NCI-H345 (cell line): ENCODE data around the gene ITGBL1.

ENCODE experiments used
- DNase-seq: peaks from one replicate; lab custom pipeline; 2025; lab: John Stamatoyannopoulos, UW

Gene ITGBL1

DNA sequence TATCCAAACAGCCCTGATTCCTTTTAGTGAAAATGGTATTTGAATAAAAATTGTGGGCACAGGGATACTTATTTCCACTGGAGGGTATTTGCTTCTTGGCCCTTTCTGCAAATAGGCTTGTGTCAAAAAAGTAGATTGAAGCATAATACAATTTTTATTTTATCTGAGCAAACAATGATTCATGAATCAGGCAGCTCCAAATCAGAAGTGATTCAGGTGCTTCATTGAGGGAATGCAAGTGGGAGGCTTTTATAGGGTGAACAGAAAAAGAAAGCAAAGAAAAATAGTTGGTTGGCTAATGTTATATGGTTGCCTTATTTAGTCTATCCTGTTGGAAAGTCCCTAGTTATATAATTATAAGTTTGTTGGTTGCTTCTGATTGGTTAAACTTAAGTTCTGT, 117.9 kb downstream of the ITGBL1 start:
- no peak for DNase-seq

DNA sequence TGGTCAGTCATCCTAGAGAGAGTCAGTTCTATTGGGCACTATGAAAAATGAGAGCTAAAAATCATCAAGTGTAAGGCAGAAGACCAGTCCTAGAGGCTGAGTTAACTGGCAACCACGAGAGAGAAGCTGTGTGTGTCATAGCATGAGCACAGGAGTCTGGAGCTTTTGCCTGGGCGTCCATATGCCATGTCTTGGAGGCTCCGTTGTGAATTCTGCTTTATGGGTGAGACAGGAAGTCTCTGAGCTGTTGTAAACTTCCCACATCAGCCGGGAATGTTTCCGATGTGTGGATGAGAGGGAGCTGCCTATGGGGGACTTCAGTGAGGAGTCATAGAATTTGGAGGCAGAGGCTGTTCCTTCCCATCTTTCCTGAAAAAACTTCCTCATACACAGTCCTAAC, 120.0 kb downstream of the ITGBL1 start:
- DNase-seq: no peak

DNA sequence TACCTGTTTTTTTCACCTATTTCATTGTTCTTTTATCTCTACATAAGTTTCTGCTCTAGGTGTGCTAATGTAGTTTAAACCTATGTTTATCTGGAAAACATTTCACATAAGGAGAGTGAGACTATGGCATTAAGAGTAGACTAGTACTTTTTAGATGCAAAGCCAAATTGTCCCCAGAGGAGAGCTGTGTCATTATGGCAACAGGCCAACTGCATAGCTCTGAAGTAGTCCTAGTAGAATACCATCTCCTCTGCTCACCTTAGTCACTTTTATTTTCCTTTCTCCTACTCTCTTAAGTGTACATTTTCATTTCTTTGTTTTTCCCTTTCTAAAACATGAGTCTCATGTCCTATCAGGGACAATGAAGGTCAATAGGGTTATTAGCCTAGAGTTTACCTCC, 123.1 kb downstream of the ITGBL1 start:
- DNase-seq: peak; percentile 33

DNA sequence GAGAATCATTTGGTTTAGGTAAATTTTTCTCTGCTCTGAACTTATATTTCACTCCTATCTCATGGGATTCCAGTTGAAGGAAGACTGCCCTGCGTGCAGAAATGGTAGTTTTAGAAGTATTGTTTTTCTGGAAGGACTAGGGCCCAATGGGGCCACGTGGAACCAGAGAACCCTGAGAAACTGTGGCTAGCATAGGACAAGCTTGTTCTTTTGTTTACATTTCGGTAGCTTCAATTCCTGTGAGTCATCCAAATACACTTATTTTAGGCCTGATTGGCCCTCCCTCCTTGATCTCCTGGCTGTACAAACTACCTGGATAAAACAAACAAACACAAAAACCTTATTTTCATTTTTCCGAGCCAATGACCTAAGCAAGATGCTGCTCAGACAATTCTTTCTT, 124.0 kb downstream of the ITGBL1 start:
- no peak for DNase-seq

DNA sequence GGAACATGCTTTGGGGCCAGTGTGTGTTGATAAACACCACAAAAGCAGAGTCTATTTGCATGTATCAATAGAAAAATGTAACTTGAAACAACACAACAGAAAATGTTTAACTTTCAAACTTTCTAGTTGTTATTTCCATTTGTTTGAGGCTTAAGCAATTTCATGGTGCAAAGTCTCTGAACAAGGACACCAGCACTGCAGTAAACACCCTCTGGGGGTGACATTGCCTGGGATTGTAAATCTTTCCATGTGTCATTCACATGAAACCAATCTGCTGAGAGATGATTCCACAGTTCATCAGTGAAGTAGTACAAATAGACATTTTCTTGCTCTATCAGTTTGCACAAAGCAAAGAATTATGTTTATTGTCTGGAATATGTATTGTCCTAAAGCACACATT, 124.5 kb downstream of the ITGBL1 start:
- no peak for DNase-seq

DNA sequence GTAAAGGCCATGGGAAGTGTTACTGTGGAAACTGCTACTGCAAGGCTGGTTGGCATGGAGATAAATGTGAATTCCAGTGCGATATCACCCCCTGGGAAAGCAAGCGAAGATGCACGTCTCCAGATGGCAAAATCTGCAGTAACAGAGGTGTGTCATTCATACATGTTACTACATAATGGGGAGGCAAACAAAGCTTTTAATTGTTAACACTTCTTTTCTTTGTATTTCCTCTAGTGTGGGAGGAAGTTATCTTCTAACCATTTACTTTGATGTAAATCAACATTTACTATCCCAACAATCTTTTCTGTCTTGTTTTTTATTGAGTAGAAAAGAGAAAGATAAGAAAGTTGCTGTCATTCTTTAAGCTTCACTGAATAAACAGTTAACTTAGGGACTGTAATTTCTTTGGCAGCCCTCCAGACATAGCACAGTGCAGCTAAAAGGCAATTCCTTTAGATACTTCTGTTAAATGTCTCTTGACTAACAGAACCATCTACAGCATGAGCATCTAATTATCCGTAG, 126.9 kb downstream of the ITGBL1 start:
- DNase-seq: peak; percentile 20

DNA sequence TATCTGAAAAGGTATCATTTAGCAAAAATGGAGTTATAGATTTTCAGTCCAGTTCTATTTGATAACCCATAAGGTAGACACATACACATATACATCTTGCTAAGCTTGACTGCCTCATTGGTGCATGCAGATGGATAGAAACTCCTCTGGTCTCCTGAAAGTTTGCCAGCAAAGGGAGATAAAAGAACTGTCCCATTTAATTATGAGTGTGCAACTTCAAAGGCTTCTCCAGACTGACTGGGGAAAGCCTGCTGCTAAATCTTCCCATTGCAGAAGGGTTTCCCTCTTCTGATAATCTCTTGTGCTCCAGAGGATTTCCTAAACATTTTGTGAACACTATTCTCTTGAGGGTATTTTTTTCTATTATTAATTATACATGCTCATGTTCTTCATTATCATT, 131.9 kb downstream of the ITGBL1 start:
- DNase-seq: no peak

DNA sequence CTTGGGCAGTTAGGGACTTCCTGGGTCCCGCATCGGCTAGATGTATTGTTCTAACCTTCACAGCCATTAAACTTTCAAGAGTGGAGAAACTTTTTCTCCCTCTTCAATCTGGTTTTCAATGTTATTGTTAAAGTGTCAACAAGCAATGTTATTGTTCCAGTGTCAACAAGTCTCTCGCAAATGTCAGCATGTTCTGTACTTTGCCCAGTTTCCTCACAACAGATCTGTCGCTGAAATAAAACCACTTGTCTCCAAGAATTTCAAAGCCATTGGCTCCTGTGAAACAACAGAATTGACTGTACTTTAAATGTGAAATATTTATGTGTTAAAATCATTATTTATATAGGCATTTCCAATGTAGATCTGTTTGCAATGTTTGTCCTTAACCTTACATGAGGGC, 138.0 kb downstream of the ITGBL1 start:
- DNase-seq: peak; percentile 18

DNA sequence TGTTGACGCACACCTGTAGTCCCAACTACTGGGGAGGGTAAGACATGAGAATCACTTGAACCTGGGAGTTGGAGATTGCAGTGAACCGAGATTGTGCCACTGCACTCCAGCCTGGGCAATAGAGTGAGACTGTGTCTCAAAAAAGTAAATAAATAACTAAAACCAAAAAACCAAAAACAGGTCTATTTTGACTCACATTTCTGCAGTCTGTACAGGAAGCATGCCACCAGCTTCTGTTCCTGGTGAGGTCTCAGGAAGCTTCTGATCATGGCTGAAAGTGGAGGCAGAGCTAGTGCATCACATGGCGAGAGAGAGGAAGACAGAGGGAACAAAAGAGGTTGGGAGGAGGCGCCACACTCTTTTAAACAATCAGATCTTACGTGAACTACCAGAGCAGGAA, 142.5 kb downstream of the ITGBL1 start:
- DNase-seq: no peak

DNA sequence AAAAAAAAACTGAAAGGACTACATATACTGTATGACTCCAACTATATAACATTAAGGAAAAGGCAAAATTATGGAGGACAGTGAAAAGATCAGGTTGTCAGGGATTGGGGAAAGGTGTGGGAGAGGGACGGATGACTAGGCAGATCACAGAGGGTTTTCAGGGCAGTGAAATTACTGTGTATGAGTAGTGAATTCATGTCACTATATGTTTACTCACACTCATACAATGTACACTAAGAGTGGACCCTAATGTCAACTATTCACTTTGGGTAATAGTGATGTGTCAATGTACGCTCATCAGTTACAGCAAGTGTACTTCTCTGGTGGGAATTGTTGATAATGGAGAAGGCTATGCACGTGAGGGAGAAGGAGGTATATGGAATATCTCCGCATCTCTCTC, 144.3 kb downstream of the ITGBL1 start:
- no peak for DNase-seq

DNA sequence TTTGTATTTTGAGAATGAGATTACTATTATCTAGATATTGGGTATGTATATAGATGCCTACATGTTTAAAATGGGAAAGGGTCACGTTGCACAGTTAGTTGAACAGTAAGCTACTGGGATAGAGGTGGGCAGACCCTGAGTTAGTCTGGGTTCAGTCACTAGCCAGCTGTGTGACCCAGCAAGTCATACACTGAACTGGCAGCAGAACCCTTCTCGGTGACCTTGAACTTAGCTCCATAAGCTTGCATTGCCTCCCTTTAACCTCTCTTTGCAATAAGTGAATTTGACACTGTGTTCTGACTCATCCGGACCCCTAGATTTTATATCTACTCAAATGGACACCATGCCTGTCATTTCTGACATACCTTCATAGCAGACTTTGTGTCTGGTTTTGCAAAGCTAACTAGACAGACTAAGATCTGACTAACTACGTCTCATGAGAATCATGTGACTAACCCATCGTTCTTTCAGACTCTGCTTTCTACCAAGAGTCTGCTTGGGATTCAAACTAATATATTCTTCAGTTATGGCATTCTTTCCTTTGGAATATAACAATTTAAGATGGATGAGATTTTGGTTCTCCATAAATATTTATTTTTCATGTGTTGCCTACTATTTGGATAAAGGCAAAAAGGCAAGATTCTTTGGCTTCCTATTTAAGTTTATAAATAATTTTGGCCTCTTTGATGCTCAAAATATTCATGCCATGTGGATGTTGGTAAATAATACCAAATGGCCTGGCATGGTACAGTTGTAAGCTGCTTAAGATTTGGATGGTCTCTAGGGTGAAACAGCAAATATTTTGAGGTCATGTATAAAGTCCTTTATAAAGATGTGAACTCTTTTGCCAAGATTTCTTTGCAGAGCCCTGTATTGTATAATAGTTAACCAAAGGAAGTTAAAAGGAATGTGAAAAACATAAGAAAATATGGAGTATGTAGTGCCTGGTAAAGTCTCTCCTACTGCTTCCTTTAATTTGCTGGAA, 159.3 kb downstream of the ITGBL1 start:
- no peak for DNase-seq

DNA sequence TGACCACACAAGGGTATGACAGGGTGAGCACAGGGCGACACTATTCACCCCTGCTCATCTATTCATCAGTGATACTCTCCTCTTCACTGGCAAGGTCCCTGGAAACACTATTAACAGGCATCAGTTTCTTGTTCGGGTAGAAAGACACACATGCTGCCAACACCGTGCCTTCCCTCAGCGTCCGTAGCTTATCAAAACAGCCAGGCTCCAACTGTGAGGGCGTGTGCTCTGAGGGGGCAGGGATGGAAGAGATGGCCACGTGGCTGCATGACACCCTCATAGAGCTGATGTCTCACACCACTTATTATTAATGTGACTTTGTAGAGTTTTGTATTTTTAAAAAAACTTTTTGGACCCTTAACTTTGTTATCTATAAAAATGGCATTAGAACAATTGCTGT, 160.3 kb downstream of the ITGBL1 start:
- no peak for DNase-seq

DNA sequence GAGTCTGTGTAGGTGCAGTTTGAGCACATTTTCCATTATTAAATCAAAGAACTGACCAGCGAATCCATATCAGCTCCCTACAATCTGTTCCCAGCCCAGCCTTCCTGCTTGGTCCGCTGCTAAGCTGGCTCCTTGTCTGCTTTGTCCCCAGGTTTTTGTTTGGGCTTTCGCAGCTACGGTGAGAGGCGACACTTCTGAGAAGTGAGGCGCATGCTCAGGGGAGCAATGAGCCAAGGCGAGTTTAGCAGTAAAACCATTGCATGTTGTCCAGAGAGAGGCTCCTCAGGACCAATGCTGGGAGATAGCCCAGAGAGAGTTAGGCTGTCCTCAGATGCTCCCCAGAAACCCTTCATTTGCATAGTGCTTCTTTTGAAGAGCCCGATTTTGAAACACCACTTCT, 162.0 kb downstream of the ITGBL1 start:
- DNase-seq: no peak

DNA sequence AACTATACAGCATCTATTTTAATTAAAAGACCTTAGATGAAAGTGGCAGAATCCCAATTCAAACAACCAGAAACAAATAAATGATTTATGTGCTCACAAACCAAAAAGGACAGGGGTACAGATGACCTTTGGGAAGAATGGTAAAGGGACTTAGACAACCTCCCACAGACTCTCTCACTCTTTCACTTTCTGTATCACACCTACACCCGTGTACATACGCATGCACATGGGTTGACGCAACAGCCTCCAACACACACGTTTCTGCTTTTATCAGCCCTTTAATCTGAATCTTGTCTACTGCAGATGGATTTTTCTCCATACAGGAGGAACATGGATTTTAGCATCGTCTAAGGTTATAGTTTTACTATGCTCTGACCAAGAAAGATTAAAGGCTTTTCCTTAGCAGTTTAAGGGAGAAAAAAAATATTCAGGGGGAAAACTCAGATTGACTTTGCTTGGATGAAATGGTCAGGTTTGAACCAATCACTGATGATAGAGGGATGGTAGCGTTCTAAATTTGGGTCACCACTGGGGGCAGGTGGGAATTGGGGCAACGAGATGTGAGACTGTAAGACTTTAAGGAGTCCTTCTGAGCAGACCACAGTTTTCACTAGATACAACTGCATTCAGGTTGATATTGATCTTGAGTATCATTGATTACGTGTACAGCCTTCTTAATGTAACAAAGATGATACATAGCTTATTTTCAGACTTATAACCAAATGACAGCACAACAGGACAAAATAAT, 166.1 kb downstream of the ITGBL1 start:
- no peak for DNase-seq

DNA sequence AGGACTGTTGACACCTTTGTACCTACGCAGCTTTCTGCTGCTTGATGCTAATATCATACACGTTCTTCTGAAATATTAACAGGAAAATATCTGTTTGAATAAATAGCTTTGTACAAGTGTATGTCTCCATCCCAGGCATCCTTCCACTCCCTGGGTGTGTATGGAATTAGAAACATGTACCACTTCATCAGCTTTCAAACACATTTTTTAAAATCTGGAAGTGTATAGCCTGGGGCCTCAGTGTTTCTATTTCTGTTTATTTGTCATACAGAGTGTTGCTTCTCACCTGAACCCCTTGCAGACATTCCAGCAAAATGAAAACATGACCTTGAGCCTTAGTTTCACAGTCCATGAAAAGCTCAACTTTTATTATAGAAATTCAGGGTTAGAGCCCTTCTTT, 168.6 kb downstream of the ITGBL1 start:
- no peak for DNase-seq

DNA sequence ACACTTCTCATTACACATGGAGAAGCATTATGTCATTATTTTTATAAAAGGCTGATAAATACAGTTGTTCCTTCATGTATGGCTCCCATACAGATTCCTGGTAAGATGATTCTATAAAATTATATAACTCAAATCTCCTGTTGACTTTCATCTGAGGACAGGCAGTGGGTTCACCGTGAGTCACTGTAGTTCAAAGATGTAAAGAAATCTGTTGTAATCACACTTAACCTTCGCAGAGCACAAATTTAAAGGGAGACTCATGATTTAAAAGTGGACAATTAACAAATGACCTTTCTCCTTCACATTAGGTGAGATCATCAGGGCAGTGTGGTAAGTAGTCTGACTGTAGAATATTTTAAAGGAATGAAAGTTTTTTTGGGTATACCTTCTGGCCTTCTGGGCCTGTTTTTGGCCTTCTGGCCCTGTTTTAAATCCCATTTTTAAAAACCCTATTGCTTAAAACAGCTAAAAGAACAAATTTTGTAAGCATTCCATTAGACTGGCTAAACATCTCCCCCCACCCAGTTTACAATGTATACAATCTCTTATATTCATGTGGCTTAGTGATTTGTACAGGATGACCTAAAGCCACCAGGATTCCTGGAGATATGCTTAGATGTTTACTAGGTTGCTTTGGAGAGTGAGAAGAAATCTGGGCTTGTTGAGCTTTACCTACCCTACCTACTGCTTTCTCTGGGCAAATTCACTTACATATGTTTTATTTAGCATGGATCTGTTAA, 171.2 kb downstream of the ITGBL1 start:
- DNase-seq: no peak

DNA sequence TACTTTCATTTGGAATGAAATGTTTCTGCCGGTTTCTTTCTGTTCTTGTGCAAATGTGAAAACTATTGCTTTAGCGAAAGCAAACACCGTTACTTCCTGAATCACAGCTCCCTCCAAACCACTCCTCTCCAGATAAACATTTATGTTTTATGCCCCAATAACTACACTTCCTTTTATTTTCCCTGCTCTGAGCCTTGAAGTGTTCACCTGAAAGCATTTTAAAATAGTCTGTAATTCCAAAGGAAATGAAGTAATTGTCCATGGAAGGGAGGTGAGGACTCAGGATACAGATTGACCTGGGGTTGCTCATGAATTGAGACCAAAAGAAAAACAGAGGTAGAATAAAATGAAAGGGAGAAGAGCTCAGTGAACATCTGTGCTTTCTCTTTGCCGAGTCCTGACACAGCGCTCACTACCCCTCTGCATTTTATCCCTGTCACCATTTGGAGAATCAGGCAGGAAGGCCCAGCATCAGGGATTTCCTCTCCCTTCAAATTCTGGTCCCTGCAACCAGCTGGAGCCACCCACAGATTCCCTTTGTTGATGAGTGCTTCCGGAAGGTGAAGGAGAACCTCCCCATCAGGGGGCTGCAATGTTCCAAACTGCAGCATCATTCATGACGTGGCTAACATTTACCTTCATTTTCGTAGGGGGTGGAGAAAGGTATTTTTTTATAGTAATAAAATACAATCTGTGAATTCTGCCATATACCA, 171.9 kb downstream of the ITGBL1 start:
- DNase-seq: peak; percentile 82

DNA sequence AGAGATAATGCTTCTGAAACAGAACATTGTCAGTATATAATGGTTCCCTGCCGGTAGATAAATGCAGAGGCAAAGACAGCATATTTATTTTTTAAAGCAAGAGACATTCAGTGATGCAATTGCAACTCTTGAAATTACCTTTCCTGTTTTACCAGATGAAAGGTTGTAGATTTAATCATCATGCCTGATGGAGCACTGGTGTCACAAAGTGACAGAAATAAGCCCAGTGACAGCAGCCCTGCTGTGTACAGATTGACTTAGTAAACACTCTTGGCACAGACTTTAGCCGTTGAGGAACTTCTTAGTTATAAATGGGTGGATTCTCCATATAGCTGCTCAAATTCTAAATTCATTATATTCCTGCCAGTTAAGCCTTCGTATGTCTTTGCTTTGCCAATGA, 172.5 kb downstream of the ITGBL1 start:
- peak; percentile 63 for DNase-seq

DNA sequence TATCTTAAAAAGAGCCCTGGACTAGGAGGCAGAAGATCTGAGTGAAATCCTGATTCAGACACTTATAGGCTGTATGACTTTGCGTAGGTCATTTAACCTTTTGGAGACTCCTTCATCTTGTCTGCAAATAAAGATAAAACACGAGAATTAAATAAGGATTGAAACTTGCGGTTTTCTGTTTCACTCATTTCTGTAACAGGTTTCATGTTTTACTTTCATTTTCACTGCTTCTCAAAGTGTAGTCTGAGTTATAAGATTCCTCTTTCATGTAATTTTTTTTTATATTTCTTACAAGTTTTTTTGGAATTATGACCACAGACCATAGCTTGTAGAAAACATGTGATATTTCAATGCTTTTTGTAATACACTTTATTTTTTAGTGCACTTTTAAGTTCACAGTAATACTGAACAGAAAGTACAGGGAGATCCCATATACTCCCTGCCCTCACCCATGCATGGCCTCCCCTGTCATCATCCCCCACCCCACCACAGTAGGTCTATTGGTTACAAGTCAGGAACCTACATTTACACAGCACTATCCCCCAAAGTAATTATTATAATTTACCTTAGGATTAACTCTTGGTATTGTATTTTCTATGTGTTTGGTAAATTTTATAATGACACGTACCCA, 174.6 kb downstream of the ITGBL1 start:
- peak; percentile 20 for DNase-seq

DNA sequence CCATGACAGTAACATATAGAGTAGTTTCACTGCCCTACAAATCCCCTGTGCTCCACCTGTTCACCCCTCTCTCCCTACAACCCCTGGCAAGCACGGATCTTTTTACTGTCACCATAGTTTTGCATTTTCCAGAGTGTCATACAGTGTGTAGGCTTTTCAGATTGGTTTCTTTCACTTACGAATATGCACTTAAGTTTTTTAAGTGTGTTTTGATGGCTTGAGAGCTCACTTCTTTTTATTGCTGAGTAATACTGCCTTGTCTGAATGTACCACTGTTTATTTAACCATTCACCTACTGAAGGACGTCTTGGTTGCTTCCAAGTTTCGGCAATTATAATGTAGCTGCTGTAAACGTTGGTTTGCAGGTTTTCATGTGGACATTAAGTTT, 175.1 kb downstream of the ITGBL1 start:
- DNase-seq: peak; percentile 20

DNA sequence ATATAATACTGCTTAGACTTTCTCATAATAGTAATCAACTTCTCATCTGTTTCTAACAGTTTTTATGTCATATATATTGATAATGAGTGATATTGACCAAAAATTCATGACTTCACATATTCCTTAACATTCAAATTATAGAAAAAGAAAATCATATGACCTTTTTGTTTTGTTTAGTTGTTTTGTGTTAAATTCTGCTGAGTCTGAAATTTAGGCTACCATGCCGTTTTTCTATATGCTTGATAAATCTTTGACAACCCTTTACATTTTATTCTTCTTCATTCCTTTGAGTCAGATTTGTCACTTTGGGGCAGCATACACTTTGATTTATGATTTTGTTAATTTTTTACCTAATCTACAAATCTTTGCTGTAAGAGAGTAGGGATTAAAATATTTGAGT, 176.4 kb downstream of the ITGBL1 start:
- no peak for DNase-seq
